Hepatocyte (in vitro differentiated cells): ENCODE data around the gene PDZK1IP1. TPM values are rescaled to one million over a fixed set of nuclear protein-coding genes. Genes with fewer than 3 reads are reported as not detected.

ENCODE experiments used
- DNase-seq: peaks from one replicate; pipeline ENCODE4 v3.0.0-alpha.2; 2016; ENCODE audit warnings: low spot score
- H2AFZ ChIP-seq: fragments of 200-600 bp; sonication (generic); 2 replicates; pipeline ENCODE4 v1.6.0; 2016; ENCODE audit warnings: antibody characterized with exemption, mild to moderate bottlenecking
- H3K27ac ChIP-seq: fragments of 200-600 bp; sonication (generic); 2 replicates; pipeline ENCODE4 v1.5.1; 2016; ENCODE audit warnings: mild to moderate bottlenecking
- H3K27me3 ChIP-seq: fragments of 200-600 bp; sonication (generic); 2 replicates; pipeline ENCODE4 v1.6.1; 2016
- H3K36me3 ChIP-seq: fragments of 200-600 bp; sonication (generic); replicated peaks from 2 replicates; pipeline ENCODE4 v1.5.1; 2016; ENCODE audit warnings: low read depth; ENCODE audit not compliant: insufficient read depth
- H3K4me1 ChIP-seq: fragments of 200-600 bp; sonication (generic); 2 replicates; pipeline ENCODE4 v1.5.1; 2016; ENCODE audit warnings: mild to moderate bottlenecking, moderate library complexity; ENCODE audit not compliant: insufficient read depth
- H3K4me2 ChIP-seq: fragments of 200-600 bp; sonication (generic); 2 replicates; pipeline ENCODE4 v1.6.0; 2016
- H3K4me3 ChIP-seq: fragments of 200-600 bp; sonication (generic); 2 replicates; pipeline ENCODE4 v1.5.1; 2016; ENCODE audit warnings: mild to moderate bottlenecking
- H3K79me2 ChIP-seq: fragments of 200-600 bp; sonication (generic); 2 replicates; pipeline ENCODE4 v1.6.0; 2017; ENCODE audit warnings: mild to moderate bottlenecking
- H3K9me2 ChIP-seq: fragments of 200-600 bp; sonication (generic); replicated peaks from 2 replicates; pipeline ENCODE4 v1.6.0; 2017; ENCODE audit warnings: mild to moderate bottlenecking; ENCODE audit not compliant: insufficient read depth
- H3K9me3 ChIP-seq: fragments of 200-600 bp; sonication (generic); 2 replicates; pipeline ENCODE4 v1.5.1; 2016; ENCODE audit warnings: low read depth, mild to moderate bottlenecking
- H4K20me1 ChIP-seq: fragments of 200-600 bp; sonication (generic); 2 replicates; pipeline ENCODE4 v1.6.0; 2016; ENCODE audit warnings: mild to moderate bottlenecking; ENCODE audit not compliant: insufficient read depth, poor library complexity, severe bottlenecking
- CTCF ChIP-seq: fragments of 200-600 bp; sonication (generic); IDR thresholded peaks from 2 replicates; pipeline ENCODE4 v1.5.1; 2016; ENCODE audit warnings: antibody characterized with exemption, mild to moderate bottlenecking; ENCODE audit not compliant: poor library complexity
- EZH2 ChIP-seq: fragments of 200-600 bp; sonication (generic); IDR thresholded peaks from 2 replicates; pipeline ENCODE4 v1.6.1; 2016; ENCODE audit warnings: antibody characterized with exemption, mild to moderate bottlenecking, borderline replicate concordance
- EZH2phosphoT487 ChIP-seq: fragments of 200-600 bp; sonication (generic); IDR thresholded peaks from one replicate; pipeline ENCODE4 v1.6.1; 2018; ENCODE audit warnings: antibody characterized with exemption, mild to moderate bottlenecking, low read depth, moderate library complexity; ENCODE audit not compliant: unreplicated experiment, severe bottlenecking
- WGBS: methylation state at CpG from one replicate; pipeline ENCODE4 v1.1.6; 2016; ENCODE audit warnings: low lambda C conversion rate; ENCODE audit errors: missing lambda C conversion rate; 5-methylcytosine and 5-hydroxymethylcytosine counted together
- polyA plus RNA-seq: library from polyadenylated mRNA; unstranded; fragments of >200 nt; fragmentation: Nextera tagmentation; extraction: Ambion mirVana; gene quantifications from 2 replicates; pipeline ENCODE4 v1.2.1, GENCODE V29; 2016
- total RNA-seq: library from RNA; depleted of rRNA; stranded (reverse); fragments of >200 nt; gene quantifications from 2 replicates; pipeline ENCODE4 v1.2.3, GENCODE V29; 2014

The PDZK1IP1 gene
- total and polyA plus RNA-seq, 2 experiments from 2014 or later, result 0.37 to 0.71 TPM

- H2AFZ ChIP-seq, result no peak overlapping the region
- no peaks in the 10 kb centered on the region for H3K9me3 ChIP-seq
- H3K27me3 ChIP-seq, result no peaks in the 10 kb centered on the region
- H3K4me3 ChIP-seq, result no peak overlapping the region
- 72% methylated on average over 5 of the region's 5 CpGs for WGBS
- no peak for TF ChIP-seq CTCF
- TF ChIP-seq EZH2phosphoT487, result no peak
- no peak for TF ChIP-seq EZH2
- no peak overlapping the region for H3K4me2 ChIP-seq
- no peaks in the 10 kb centered on the region for H3K79me2 ChIP-seq
- no peaks in the 10 kb centered on the region for H3K9me2 ChIP-seq
- peaks cover 13% of the 10 kb centered on the region for H3K4me1 ChIP-seq
- no peak overlapping the region for H3K27ac ChIP-seq
- DNase-seq, result no peak
- H3K36me3 ChIP-seq, result no peaks in the 10 kb centered on the region
- H4K20me1 ChIP-seq, result no peaks in the 10 kb centered on the region
These were observed 5.6 kb downstream of the PDZK1IP1 start for GRCh38 chr1:47184090-47184821.

- Histone ChIP-seq H3K4me1 (peaks cover 13% of the 10 kb centered on the region), H3K27me3 (no peaks in the 10 kb centered on the region)
These were observed 6.3 kb downstream of the PDZK1IP1 start for GRCh38 chr1:47183308-47184089.

GRCh38 chr1:47182676-47183235 is 7.1 kb downstream of the PDZK1IP1 start:
- H3K4me3 ChIP-seq, result no peak overlapping the region
- TF ChIP-seq CTCF (no peak), EZH2 (no peak), EZH2phosphoT487 (no peak)
- H3K4me1 ChIP-seq, result peaks cover 11% of the 10 kb centered on the region
- no peaks in the 10 kb centered on the region for H3K36me3 ChIP-seq
- no peak overlapping the region for H2AFZ ChIP-seq
- DNase-seq, result no peak
- H3K9me3 ChIP-seq, result no peaks in the 10 kb centered on the region
- no peak overlapping the region for H3K4me2 ChIP-seq
- H3K27ac ChIP-seq, result no peak overlapping the region
- H3K79me2 ChIP-seq, result no peaks in the 10 kb centered on the region
- 81% methylated on average over 7 of the region's 7 CpGs for WGBS
- H3K9me2 ChIP-seq, result no peaks in the 10 kb centered on the region
- H3K27me3 ChIP-seq, result no peaks in the 10 kb centered on the region
- H4K20me1 ChIP-seq, result no peaks in the 10 kb centered on the region

More at GRCh38 chr1:47183308-47184089, 6.3 kb downstream of the PDZK1IP1 start:
- Histone ChIP-seq H3K27ac (no peak overlapping the region), H3K9me3 (no peaks in the 10 kb centered on the region), H4K20me1 (no peaks in the 10 kb centered on the region), H3K36me3 (no peaks in the 10 kb centered on the region), H2AFZ (no peak overlapping the region), H3K4me2 (no peak overlapping the region), H3K9me2 (no peaks in the 10 kb centered on the region), H3K4me3 (no peak overlapping the region), H3K79me2 (no peaks in the 10 kb centered on the region)
- DNase-seq, result no peak
- TF ChIP-seq EZH2 (no peak), CTCF (no peak), EZH2phosphoT487 (no peak)
- WGBS, result 91% methylated on average over 11 of the region's 11 CpGs
